Transverse colon (tissue), 4 donors: ENCODE data around the gene DARS1.

Experiments used
- POLR2AphosphoS5 ChIP-seq, 3 donors: sonication (generic); formaldehyde crosslinking; IDR thresholded peaks; one replicate each; pipeline ENCODE4 v1.6.1; 2016; ENCODE audit warnings: antibody characterized with exemption in 3 of 3
- TF ChIP-seq, protein P1 (sequence below), 5 experiments: fragments of 200-600 bp in 3 of 5; fragments of 450-650 bp in 2 of 5; sonication (generic) in 3 of 5; IDR thresholded peaks; 1 replicate in 2 of 5; 2 replicates in 3 of 5; pipeline ENCODE4 v1.5.1; 2016 to 2017; ENCODE audit warnings: antibody characterized with exemption in 5 of 5, inconsistent platforms in 3 of 5, mild to moderate bottlenecking in 2 of 5, moderate library complexity in 1 of 5

DNA sequence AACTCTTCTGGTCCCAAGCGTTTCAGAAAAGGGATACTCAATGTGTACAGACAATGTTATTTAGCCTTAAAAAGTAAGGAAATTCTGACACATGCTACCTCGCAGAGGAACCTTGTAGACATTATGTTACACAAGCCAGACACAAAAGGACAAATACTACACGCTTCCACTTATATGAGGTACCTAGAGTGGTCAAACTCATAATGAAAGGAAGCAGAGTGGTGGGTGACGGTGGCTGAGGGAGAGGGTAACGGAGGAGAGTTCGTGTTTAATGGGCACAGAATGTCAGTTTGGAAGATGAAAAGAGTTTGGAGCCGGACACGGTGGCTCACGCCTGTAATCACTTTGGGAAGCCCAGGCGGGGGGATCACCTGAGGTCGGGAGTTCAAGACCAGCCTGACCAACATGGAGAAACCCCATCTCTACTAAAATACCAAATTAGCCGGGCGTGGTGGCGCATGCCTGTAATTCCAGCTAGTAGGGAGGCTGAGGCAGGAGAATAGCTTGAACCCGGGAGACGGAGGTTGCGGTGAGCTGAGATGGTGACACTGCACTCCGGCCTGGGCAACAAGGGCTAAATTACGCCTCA, 110.6 kb downstream of the DARS1 start:
- TF ChIP-seq, protein P1, sequence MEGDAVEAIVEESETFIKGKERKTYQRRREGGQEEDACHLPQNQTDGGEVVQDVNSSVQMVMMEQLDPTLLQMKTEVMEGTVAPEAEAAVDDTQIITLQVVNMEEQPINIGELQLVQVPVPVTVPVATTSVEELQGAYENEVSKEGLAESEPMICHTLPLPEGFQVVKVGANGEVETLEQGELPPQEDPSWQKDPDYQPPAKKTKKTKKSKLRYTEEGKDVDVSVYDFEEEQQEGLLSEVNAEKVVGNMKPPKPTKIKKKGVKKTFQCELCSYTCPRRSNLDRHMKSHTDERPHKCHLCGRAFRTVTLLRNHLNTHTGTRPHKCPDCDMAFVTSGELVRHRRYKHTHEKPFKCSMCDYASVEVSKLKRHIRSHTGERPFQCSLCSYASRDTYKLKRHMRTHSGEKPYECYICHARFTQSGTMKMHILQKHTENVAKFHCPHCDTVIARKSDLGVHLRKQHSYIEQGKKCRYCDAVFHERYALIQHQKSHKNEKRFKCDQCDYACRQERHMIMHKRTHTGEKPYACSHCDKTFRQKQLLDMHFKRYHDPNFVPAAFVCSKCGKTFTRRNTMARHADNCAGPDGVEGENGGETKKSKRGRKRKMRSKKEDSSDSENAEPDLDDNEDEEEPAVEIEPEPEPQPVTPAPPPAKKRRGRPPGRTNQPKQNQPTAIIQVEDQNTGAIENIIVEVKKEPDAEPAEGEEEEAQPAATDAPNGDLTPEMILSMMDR (IDR thresholded peaks at IDR 0.05): no peak
- TF ChIP-seq POLR2AphosphoS5 (IDR thresholded peaks at IDR 0.05): no peak
